SK-N-SH treated with all-trans-retinoic acid at 6 μM for 48 hours (cell line): ENCODE data around the gene RBFOX2.

Source experiments
- ARNTL ChIP-seq: fragments of 450-650 bp; formaldehyde crosslinking; IDR thresholded peaks from 2 replicates; pipeline ENCODE4 v1.5.0; 2020; ENCODE audit warnings: low read depth, mild to moderate bottlenecking, moderate library complexity, borderline replicate concordance
- BACH2 ChIP-seq: fragments of 250-450 bp; sonication (Bioruptor Pico); IDR thresholded peaks from 2 replicates; pipeline ENCODE4 v1.9.0; 2021; ENCODE audit warnings: mild to moderate bottlenecking, borderline replicate concordance
- PATZ1 ChIP-seq: fragments of 250-450 bp; sonication (Bioruptor Pico); IDR thresholded peaks from 2 replicates; pipeline ENCODE4 v1.8.0; 2020; ENCODE audit warnings: mild to moderate bottlenecking, moderate library complexity, borderline replicate concordance
- SNAI2 ChIP-seq: fragments of 250-450 bp; sonication (Bioruptor Pico); IDR thresholded peaks from 2 replicates; pipeline ENCODE4 v1.5.0; 2020; ENCODE audit warnings: mild to moderate bottlenecking, moderate library complexity
- TOX ChIP-seq: fragments of 250-450 bp; sonication (Bioruptor Pico); IDR thresholded peaks from 2 replicates; pipeline ENCODE4 v1.8.0; 2021; ENCODE audit warnings: mild to moderate bottlenecking, moderate library complexity, borderline replicate concordance
- ZC3H10 ChIP-seq: fragments of 250-450 bp; sonication (Bioruptor Pico); IDR thresholded peaks from 2 replicates; pipeline ENCODE4 v1.5.1; 2021; ENCODE audit warnings: mild to moderate bottlenecking, moderate library complexity
- ZNF70 ChIP-seq: fragments of 450-650 bp; formaldehyde crosslinking; IDR thresholded peaks from 2 replicates; pipeline ENCODE4 v1.5.0; 2020; ENCODE audit warnings: mild to moderate bottlenecking, moderate library complexity

- TF ChIP-seq SNAI2 (CRISPR knock-in tag), result no peak
- no peak for TF ChIP-seq PATZ1
- TF ChIP-seq BACH2 (CRISPR knock-in tag), result no peak
- TF ChIP-seq ZC3H10, result no peak
- TF ChIP-seq TOX (CRISPR knock-in tag), result no peak
- TF ChIP-seq ZNF70 (CRISPR knock-in tag), result no peak
- no peak for TF ChIP-seq ARNTL (CRISPR knock-in tag)
These were observed 189.6 kb downstream of the RBFOX2 start for GRCh38 chr22:35838855-35839576.
